Mucosa of descending colon (tissue), 3 donors: Measurements from ENCODE around the gene PACS2. TPM values are rescaled to one million over a fixed set of nuclear protein-coding genes. Genes with fewer than 3 reads are reported as not detected.

Experiments
- ATAC-seq: fragments of 200-7000 bp; cut with Tn5 transposase; one replicate; pipeline ENCODE4 v1.9.1; 2020; ENCODE audit warnings: mild to moderate bottlenecking, moderate library complexity
- DNase-seq, 3 donors: peaks; one replicate each; pipeline ENCODE4 v3.0.0-alpha.2; 2020
- H3K36me3 ChIP-seq: fragments of 200-600 bp; one replicate; pipeline ENCODE4 v1.8.0; 2021; ENCODE audit warnings: low read depth, mild to moderate bottlenecking
- H3K4me1 ChIP-seq: fragments of 200-600 bp; one replicate; pipeline ENCODE4 v1.8.0; 2021; ENCODE audit warnings: low read depth, mild to moderate bottlenecking
- H3K4me3 ChIP-seq: fragments of 200-600 bp; one replicate; pipeline ENCODE4 v1.8.0; 2021; ENCODE audit warnings: mild to moderate bottlenecking
- H3K9me3 ChIP-seq: fragments of 200-600 bp; one replicate; pipeline ENCODE4 v1.8.0; 2021; ENCODE audit warnings: mild to moderate bottlenecking
- intact Hi-C, 2 donors: fragments of 100-400 bp; cut with DNase I in 1 of 2; cut with micrococcal nuclease in 1 of 2; formaldehyde crosslinking; loops; one replicate each; pipeline versions ENCODE4 v1.11.0 to v1.11.1; 2022; cut with DNase I, micrococcal nuclease
- total RNA-seq, 3 donors: library from RNA; stranded (reverse); fragmentation: NEBNext Ultra II Directional in 2 of 3; extraction: Animal tissue kit (Norgen Biotek cat#: 25700) in 2 of 3; gene quantifications; one replicate each; pipeline versions ENCODE4 v1.2.1 to v1.2.4, GENCODE V29; 2021 to 2023
- TF ChIP-seq, protein P1 (sequence below): fragments of 200-600 bp; IDR thresholded peaks from one replicate; pipeline ENCODE4 v1.8.0; 2022; ENCODE audit warnings: antibody characterized with exemption, mild to moderate bottlenecking
- donor health status: DM: no; HTN: no; CAD: no; lungs with moderate emphysema.
- donor health status: DM: no; HTN: no; CAD: no.
- donor health status: DM: no; HTN: yes; CAD: no.

The PACS2 gene
- total RNA-seq, 3 donors from 2014 or later = 71.7 to 84.3 (median 78.9) TPM

DNA sequence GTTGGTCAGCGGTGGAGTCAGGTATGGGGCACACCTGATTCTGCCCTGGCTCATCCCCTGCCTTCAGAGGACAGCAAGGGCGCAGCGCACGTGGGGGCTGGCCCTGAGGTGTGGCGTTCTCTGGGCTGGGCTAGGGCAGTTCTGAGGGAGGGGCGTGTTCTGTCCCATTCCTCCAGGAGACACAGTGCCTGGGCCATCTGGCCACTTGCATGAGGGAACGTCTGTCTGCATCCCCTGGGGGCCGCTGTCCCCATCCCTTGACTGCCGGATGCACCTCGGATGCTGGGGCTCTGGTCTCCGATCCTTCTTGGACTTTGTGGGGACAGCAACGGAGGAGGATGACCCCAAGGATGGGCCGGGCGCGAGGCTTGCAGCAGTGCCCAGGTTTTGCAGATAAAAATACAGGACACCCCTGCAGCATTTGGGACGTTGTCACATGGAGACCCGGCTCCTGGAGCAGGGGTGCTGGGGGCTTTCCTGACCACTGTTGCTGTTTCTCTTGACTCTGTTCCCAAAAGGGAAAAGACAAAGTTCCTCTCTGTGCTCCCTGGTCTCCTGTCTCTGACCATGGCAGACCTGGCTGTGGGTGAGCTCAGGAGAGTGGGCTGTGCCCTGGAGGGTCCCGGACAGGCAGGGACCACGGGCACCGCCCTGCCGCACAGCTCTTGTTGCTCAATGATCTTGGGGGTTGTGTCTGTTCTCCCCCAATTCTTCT is 112.0 kb downstream of the PACS2 start:
- H3K36me3 ChIP-seq = no peaks in the 10 kb centered on the region
- no peak overlapping the region for H3K4me3 ChIP-seq
- DNase-seq (no peak), ATAC-seq (no peak)
- H3K4me1 ChIP-seq = peaks cover 4% of the 10 kb centered on the region
- TF ChIP-seq, protein P1, sequence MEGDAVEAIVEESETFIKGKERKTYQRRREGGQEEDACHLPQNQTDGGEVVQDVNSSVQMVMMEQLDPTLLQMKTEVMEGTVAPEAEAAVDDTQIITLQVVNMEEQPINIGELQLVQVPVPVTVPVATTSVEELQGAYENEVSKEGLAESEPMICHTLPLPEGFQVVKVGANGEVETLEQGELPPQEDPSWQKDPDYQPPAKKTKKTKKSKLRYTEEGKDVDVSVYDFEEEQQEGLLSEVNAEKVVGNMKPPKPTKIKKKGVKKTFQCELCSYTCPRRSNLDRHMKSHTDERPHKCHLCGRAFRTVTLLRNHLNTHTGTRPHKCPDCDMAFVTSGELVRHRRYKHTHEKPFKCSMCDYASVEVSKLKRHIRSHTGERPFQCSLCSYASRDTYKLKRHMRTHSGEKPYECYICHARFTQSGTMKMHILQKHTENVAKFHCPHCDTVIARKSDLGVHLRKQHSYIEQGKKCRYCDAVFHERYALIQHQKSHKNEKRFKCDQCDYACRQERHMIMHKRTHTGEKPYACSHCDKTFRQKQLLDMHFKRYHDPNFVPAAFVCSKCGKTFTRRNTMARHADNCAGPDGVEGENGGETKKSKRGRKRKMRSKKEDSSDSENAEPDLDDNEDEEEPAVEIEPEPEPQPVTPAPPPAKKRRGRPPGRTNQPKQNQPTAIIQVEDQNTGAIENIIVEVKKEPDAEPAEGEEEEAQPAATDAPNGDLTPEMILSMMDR = no peak
- intact Hi-C loops = no loop called here
- no peaks in the 10 kb centered on the region for H3K9me3 ChIP-seq

DNA sequence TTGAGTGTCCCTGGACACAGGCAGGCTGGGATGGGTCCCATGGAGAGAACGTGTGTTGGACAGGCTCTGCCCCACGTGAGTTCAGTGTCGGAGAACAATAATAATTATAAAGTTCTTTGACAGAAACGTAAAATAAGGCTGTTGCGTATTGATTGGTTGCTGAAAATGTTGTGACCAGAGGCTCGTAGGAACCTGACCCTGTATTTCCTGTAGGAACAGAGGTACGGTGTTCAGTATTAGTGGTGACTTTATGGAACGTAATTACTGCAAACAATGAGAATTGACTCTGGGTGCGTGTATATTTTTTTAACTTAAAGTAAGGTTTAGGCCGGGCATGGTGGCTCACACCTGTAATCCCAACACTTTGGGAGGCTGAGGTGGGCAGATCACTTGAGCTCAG is 112.9 kb downstream of the PACS2 start:
- TF ChIP-seq, protein P1 = no peak
- DNase-seq (no peak), ATAC-seq (no peak)
- Histone ChIP-seq H3K36me3 (no peaks in the 10 kb centered on the region), H3K9me3 (no peaks in the 10 kb centered on the region), H3K4me1 (no peaks in the 10 kb centered on the region), H3K4me3 (no peak overlapping the region)
- intact Hi-C loops = no loop called here

DNA sequence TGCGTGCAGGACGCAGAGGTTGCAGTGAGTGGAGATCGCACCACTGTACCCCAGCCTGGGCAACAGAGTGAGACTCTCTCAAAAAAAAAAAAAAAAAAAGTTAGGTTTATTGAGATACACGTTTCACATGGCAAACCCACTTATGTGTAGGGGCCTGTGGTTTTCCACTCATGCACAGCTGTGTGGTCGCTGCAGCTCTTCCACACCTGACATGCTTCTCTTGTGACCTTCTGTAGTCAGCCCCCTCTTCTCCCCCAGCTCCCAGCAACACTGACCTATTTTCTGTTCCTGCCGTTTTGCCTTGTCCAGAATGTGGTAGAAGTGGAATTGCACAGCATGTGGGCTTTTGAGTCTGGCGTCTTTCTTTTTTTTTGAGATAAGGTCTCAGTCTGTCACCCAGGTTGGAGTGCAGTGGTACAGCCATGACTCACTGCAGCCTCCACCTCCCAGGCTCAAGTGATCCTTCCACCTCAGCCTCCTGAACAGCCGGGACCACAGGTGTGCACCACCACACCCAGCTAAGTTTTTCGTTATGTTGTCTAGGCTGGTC is 113.5 kb downstream of the PACS2 start:
- Histone ChIP-seq H3K9me3 (no peaks in the 10 kb centered on the region), H3K4me1 (no peaks in the 10 kb centered on the region), H3K4me3 (no peak overlapping the region), H3K36me3 (no peaks in the 10 kb centered on the region)
- intact Hi-C loops = no loop called here
- TF ChIP-seq, protein P1 = no peak
- DNase-seq = no peak
- ATAC-seq = no peak

DNA sequence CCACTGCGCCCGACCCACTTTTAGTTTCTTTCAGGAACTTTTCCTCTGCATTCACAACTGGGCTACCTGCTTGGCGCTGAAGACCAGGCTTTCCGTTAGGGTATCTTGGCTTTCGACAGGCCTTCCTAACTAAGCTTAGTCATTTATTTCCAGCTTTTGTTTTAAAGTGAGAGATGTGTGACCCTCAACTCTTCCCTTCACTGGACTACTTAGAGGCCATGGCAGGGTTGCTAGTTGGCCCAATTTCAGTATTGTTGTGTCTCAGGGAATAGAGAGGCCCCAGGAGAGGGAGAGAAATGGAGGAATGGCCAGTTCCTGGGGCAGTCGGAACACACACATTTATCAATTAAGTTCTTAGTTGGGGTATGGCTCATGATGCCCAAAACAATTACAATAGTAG is 115.5 kb downstream of the PACS2 start:
- H3K4me3 ChIP-seq = no peak overlapping the region
- H3K36me3 ChIP-seq = no peaks in the 10 kb centered on the region
- H3K9me3 ChIP-seq = no peaks in the 10 kb centered on the region
- intact Hi-C loops = no loop called here
- ATAC-seq (no peak), DNase-seq (no peak)
- no peaks in the 10 kb centered on the region for H3K4me1 ChIP-seq
- TF ChIP-seq, protein P1 = no peak

DNA sequence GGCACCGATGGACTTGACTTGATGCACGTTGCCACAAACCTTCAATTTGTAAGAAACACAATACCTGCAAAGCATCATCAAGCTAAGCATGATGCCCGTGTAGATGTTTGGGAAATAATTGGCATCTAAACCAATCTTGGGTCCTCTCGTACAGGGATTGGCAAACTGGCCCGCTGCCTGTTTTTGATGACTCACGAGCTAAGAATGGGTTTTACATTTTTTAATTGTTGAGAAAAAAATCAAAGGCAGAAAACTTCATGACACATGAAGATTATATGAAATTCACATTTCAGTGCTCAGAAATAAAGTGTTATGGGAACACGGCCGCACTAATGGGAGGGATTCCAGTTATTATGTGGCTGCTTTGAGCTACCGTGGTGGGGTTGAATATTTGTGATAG is 116.0 kb downstream of the PACS2 start:
- TF ChIP-seq, protein P1 = no peak

More for the DNA sequence above, 116.0 kb downstream of the PACS2 start:
- ATAC-seq = no peak
- no peaks in the 10 kb centered on the region for H3K9me3 ChIP-seq
- H3K4me1 ChIP-seq = no peaks in the 10 kb centered on the region
- no peaks in the 10 kb centered on the region for H3K36me3 ChIP-seq
- intact Hi-C loops = no loop called here
- H3K4me3 ChIP-seq = no peak overlapping the region
- no peak for DNase-seq
